GM12865 (cell line): Measurements from ENCODE around the gene TANC1.

Source experiments
- DNase-seq: peaks from one replicate; pipeline ENCODE4 v3.0.0; 2010; ENCODE audit warnings: low read depth
- H3K4me3 ChIP-seq: 2 replicates; pipeline ENCODE4 v1.5.1; 2011; ENCODE audit warnings: mild to moderate bottlenecking, low read depth, low read length, control low read depth
- CTCF ChIP-seq: IDR thresholded peaks from 2 replicates; pipeline ENCODE4 v1.5.1; 2011; ENCODE audit warnings: low read length, control low read depth, low read depth, inconsistent platforms; ENCODE audit not compliant: insufficient read depth; ENCODE audit errors: missing control alignments

Gene TANC1

GRCh38 chr2:158967731-158968395 lies 577 bp upstream of the TANC1 start:
- no peak for DNase-seq
- peak overlapping the region; percentile 89 for H3K4me3 ChIP-seq
- no peak for TF ChIP-seq CTCF

GRCh38 chr2:158969162-158969714 lies 798 bp downstream of the TANC1 start:
- H3K4me3 ChIP-seq: peak overlapping the region; percentile 89
- no peak for TF ChIP-seq CTCF
- DNase-seq: no peak

DNA sequence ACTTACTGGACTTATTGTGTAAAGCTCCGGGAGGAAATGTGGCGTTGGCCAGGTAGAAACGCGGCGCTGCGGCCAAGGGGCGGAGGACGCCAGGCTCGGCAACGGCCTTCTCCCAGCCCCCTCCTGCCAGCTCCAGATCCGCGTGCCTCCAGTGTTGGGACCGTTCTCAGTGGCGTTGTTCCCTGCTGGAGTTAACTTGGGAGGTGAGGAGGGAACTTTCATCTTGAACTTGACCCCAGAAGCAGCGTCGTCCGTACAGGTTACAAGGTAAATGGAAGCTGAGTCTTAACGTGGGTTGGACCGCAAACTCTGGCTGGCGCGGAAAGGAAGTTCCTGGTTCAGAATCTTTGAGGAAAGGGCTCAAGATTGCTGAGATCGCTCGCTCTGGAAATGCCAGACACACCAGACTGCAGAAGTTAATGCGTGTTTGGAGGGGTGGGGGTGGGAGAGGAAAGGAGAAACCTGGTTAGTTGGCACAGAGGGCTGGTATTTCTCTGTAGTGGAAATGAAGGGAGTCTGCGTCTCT lies 1.3 kb downstream of the TANC1 start:
- no peak for DNase-seq
- H3K4me3 ChIP-seq: peak overlapping the region; percentile 89
- TF ChIP-seq CTCF: no peak

DNA sequence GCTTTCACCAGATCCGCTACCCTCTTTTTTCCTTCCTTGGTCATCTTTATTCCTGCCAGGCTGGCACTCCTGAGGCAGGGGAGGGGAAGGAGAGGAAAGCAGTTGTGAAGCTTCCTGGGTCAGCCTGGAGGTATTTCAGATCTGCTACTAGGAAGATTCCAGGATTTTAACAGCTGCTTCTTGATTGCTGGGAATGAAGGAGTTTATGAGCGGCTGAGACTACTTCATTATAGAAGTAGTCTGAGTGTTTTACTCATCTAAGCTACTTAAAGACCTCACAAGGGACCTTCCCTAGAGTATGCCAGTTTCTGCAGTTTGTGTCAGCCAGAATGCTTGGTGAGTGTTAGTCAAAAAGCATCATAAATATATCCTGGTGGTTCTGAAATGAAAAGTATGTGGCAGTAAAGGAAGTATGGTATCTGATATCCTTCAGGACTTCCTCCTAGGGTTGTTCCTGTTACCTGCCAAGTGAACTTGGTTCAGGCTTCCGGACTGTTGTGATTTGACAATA lies 1.9 kb downstream of the TANC1 start:
- peak overlapping the region; percentile 89 for H3K4me3 ChIP-seq
- DNase-seq: no peak
- TF ChIP-seq CTCF: no peak

DNA sequence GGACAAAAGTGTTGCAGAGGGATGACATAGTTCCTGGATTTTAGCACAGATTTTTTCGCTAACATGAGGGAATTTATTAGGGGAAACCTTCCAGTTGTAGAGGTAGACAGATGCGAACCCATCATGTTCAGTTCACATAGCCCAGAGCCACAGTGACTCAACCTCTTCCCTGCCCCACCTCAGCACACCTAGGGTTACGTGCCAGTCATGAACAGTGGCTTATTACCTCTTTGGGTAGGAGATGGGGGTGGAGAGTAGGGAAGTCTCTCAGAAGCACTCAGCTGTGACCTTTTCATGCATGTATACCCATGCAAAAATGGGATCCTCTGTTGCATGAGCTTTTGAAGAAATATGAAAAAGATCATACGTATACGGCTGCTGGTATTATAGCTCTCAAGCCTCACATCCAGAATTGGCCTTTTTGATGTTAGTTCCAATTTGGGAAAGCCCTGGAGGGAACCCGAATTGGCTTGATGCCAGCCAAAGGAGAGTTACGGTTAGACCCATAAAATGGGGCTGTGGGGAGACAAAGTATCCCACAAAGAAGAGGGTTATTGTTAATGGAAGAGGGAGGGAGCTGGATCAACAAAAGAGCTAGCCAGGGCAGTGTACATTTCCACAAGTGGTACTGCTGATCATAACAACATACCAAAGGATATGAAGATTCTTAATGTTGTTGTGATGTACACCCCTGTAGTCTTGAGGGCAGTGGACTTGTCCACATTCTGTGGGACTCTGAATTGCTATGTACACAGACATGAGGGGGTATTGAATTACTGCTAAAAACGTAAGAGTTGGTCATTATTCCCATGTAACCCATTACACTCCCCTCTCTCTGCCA lies 4.9 kb downstream of the TANC1 start:
- DNase-seq: no peak
- H3K4me3 ChIP-seq: no peak overlapping the region

More for the DNA sequence above, 4.9 kb downstream of the TANC1 start:
- no peak for TF ChIP-seq CTCF
